HG03025 (cell line): Measurements from ENCODE around the gene RPTN.

Experiments used
- ATAC-seq: cut with Tn5 transposase; IDR thresholded peaks from one replicate; pipeline ENCODE4 v1.9.1; 2021; ENCODE audit warnings: mild to moderate bottlenecking, moderate library complexity; ENCODE audit not compliant: unreplicated experiment, low FRiP score

The RPTN gene

GRCh38 chr1:152112101-152112884 lies 46.7 kb downstream of the RPTN start:
- no peak for ATAC-seq

- no peak for ATAC-seq
Measured at GRCh38 chr1:152111515-152111968, 47.5 kb downstream of the RPTN start.

DNA sequence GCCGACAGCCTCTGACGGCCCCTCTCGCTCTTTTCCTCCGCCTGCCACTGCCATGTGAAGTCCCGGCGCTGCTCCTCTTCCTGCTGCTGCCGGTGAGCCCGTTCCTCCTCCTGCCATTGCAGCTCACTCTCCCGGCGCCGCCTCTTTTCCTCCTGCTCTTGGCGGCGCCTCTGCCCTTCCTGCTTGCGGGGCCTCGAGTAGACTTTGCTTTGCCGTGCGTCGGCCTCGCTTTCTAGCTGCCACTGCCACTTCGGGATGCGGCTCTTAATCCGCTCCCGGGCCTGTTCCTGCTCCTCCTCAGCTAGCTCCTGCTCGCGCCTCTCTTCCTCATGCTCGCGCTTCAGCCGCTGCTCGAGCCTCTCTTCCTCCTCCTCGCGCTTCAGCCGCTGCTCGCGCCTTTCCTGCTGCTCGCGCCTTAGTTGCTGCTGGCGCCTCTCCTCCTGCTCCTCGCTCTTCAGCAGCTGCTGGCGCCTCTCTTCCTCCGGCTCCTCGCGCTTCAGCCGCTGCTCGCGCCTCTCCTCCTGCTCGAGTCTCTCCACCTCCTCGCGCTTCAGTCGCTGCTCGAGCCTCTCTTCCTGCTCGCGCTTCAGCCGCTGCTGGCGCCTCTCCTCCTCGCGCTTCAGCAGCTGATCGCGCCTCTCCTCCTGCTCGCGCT lies 48.0 kb downstream of the RPTN start:
- no peak for ATAC-seq

GRCh38 chr1:152110365-152110859 lies 48.6 kb downstream of the RPTN start:
- no peak for ATAC-seq

GRCh38 chr1:152109998-152110294 lies 49.1 kb downstream of the RPTN start:
- ATAC-seq = no peak

- ATAC-seq = no peak
Measured at GRCh38 chr1:152109231-152109997, 49.6 kb downstream of the RPTN start.

DNA sequence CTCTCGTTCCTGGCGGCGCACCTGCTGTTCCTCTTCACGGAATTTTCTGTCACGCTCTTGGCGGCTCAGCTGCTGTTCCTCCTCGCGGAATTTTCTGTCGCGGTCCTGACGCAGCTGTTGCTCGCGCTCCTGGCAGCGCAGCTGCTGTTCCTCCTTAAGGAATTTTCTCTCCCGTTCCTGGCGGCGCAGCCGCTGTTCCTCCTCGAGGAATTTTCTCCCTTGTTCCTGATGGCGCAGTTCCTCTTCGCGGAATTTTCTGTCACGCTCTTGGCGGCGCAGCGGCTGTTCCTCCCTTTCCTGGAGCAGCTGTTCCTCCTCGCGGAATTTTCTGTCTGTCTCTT lies 50.2 kb downstream of the RPTN start:
- ATAC-seq = no peak

GRCh38 chr1:152107984-152108881 lies 50.8 kb downstream of the RPTN start:
- ATAC-seq = no peak

- ATAC-seq = no peak
Measured at GRCh38 chr1:152107031-152107983, 51.7 kb downstream of the RPTN start.

DNA sequence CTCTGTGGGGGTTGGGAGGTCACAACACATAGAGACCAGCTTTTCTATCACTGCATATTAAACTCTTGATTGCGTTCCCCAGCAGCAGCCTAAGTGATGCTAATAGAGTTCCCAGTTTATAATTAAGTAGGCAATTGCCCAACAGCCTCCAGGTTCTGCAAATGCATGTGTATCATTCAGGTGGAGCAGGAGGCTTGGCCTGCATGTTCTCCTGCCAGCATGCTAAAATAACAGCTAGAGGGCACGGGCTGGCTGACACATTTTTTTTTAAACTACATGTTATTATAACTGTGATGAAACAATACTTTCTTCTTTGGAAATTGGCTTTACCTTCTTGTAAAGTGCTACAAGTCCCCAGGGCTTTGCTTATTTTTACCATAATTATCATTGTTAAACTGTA lies 54.2 kb downstream of the RPTN start:
- no peak for ATAC-seq
